ENCODE measurements around the gene TADA2B.

Gene TADA2B

GRCh38 chr4:7023901-7024300 lies 19.3 kb upstream of the TADA2B start:
- H3K4me3 ChIP-seq (IDR thresholded peaks at IDR 0.05; ENCODE audit: insufficient read depth, low read depth, low read length): no peak overlapping the region
- no peak overlapping the region for H2AFZ ChIP-seq (ENCODE audit: low read depth)
- no peaks in the 10 kb centered on the region for H3K4me1 ChIP-seq (ENCODE audit: low read depth, poor library complexity, severe bottlenecking)
- no peaks in the 10 kb centered on the region for H3K79me2 ChIP-seq (ENCODE audit: insufficient read depth, low read depth)
- no peak overlapping the region for H3K27ac ChIP-seq
- no peaks in the 10 kb centered on the region for H3K36me3 ChIP-seq (ENCODE audit: insufficient read depth)
- no peak for TF ChIP-seq CTCF (conservative IDR thresholded peaks at IDR 0.05; ENCODE audit: low read depth, low read length)
- no peaks in the 10 kb centered on the region for H3K27me3 ChIP-seq (ENCODE audit: insufficient read depth, low read depth)
- H3K4me2 ChIP-seq: no peak overlapping the region
- no peak overlapping the region for H3K9ac ChIP-seq
- no peaks in the 10 kb centered on the region for H4K20me1 ChIP-seq (ENCODE audit: insufficient read depth)

GRCh38 chr4:7024336-7024890 lies 18.8 kb upstream of the TADA2B start:
- H3K79me2 ChIP-seq (ENCODE audit: insufficient read depth, low read depth): no peaks in the 10 kb centered on the region
- no peaks in the 10 kb centered on the region for H3K36me3 ChIP-seq (ENCODE audit: insufficient read depth)
- no peaks in the 10 kb centered on the region for H4K20me1 ChIP-seq (ENCODE audit: insufficient read depth)
- no peaks in the 10 kb centered on the region for H3K4me1 ChIP-seq (ENCODE audit: low read depth, poor library complexity, severe bottlenecking)
- no peak for TF ChIP-seq CTCF (conservative IDR thresholded peaks at IDR 0.05; ENCODE audit: low read depth, low read length)
- H3K4me2 ChIP-seq: no peak overlapping the region
- no peak overlapping the region for H3K9ac ChIP-seq
- no peak overlapping the region for H3K4me3 ChIP-seq (IDR thresholded peaks at IDR 0.05; ENCODE audit: insufficient read depth, low read depth, low read length)
- no peaks in the 10 kb centered on the region for H3K27me3 ChIP-seq (ENCODE audit: insufficient read depth, low read depth)
- no peak overlapping the region for H2AFZ ChIP-seq (ENCODE audit: low read depth)
- H3K27ac ChIP-seq: no peak overlapping the region

- Histone ChIP-seq H3K79me2 (ENCODE audit: insufficient read depth, low read depth) (no peaks in the 10 kb centered on the region), H2AFZ (ENCODE audit: low read depth) (no peak overlapping the region), H3K4me3 (IDR thresholded peaks at IDR 0.05; ENCODE audit: insufficient read depth, low read depth, low read length) (no peak overlapping the region), H3K27ac (no peak overlapping the region), H3K4me1 (ENCODE audit: low read depth, poor library complexity, severe bottlenecking) (no peaks in the 10 kb centered on the region), H3K27me3 (ENCODE audit: insufficient read depth, low read depth) (no peaks in the 10 kb centered on the region), H3K9ac (no peak overlapping the region), H3K36me3 (ENCODE audit: insufficient read depth) (no peaks in the 10 kb centered on the region), H3K4me2 (no peak overlapping the region), H4K20me1 (ENCODE audit: insufficient read depth) (no peaks in the 10 kb centered on the region)
- TF ChIP-seq CTCF (conservative IDR thresholded peaks at IDR 0.05; ENCODE audit: low read depth, low read length): no peak
These were observed 18.1 kb upstream of the TADA2B start for GRCh38 chr4:7025040-7025602.

GRCh38 chr4:7026107-7026506 lies 17.1 kb upstream of the TADA2B start:
- Histone ChIP-seq H3K36me3 (ENCODE audit: insufficient read depth) (no peaks in the 10 kb centered on the region), H3K9ac (no peak overlapping the region), H3K4me2 (no peak overlapping the region), H3K27ac (no peak overlapping the region), H4K20me1 (ENCODE audit: insufficient read depth) (no peaks in the 10 kb centered on the region), H3K4me3 (IDR thresholded peaks at IDR 0.05; ENCODE audit: insufficient read depth, low read depth, low read length) (no peak overlapping the region), H3K27me3 (ENCODE audit: insufficient read depth, low read depth) (no peaks in the 10 kb centered on the region), H3K4me1 (ENCODE audit: low read depth, poor library complexity, severe bottlenecking) (no peaks in the 10 kb centered on the region), H2AFZ (ENCODE audit: low read depth) (no peak overlapping the region), H3K79me2 (ENCODE audit: insufficient read depth, low read depth) (no peaks in the 10 kb centered on the region)
- TF ChIP-seq CTCF (conservative IDR thresholded peaks at IDR 0.05; ENCODE audit: low read depth, low read length): no peak
